Measurements from ENCODE around the gene PPFIBP1. TPM values are rescaled to one million over a fixed set of nuclear protein-coding genes. Genes with fewer than 3 reads are reported as not detected.

The PPFIBP1 gene
- polyA plus RNA-seq, 1 donor (not counting 4 experiments of a cell fraction or from before 2014, with no cell fraction given): 83.5 TPM

DNA sequence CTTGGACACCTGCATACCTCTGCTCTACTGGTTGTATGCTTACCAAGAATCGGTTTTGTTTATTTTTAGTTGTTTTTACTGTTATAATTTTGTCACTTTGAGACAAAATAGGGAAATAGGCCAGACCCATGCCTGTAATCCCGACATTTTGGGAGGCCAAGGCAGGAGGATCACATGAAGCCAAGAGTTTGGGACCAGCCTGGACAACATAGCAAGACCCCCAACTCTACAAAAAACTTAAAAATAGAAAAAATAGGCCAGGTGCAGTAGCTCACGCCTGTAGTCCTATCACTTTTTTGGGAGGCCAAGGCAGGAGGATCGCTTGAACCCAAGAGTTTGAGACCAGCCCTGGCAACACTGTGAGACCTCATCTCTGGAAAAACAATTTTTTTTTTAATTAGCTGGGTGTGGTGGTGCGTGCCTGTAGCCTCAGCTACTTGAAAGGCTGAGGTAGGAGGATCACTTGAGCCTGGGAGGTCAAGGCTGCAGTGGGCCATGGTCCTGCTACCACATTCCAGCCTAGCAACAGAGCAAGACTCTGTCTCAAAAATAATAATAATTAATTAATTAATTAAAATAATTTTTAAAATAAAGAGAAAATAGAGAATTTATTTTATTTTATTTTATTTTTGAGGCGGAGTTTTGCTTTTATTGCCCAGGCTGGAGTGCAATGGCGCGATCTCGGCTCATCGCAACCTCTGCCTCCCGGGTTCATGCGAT, 185.4 kb downstream of the PPFIBP1 start:
- DNase-seq (ENCODE audit: low read depth, low spot score) (no peak), FAIRE-seq (no peak)
- no peak overlapping the region for H3K27ac ChIP-seq (ENCODE audit: control insufficient read depth, insufficient read depth, low read length)
- dilution Hi-C loops (cut with MboI; ENCODE audit: extremely low pct_ligation_motif_present, low sequenced_read_pairs): no loop called here
- peak overlapping the region; percentile 99 for H3K4me2 ChIP-seq (ENCODE audit: control insufficient read depth, extremely low read depth, insufficient read depth, low read depth, low read length)
- TF ChIP-seq, protein P1, sequence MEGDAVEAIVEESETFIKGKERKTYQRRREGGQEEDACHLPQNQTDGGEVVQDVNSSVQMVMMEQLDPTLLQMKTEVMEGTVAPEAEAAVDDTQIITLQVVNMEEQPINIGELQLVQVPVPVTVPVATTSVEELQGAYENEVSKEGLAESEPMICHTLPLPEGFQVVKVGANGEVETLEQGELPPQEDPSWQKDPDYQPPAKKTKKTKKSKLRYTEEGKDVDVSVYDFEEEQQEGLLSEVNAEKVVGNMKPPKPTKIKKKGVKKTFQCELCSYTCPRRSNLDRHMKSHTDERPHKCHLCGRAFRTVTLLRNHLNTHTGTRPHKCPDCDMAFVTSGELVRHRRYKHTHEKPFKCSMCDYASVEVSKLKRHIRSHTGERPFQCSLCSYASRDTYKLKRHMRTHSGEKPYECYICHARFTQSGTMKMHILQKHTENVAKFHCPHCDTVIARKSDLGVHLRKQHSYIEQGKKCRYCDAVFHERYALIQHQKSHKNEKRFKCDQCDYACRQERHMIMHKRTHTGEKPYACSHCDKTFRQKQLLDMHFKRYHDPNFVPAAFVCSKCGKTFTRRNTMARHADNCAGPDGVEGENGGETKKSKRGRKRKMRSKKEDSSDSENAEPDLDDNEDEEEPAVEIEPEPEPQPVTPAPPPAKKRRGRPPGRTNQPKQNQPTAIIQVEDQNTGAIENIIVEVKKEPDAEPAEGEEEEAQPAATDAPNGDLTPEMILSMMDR (optimal IDR thresholded peaks at IDR 0.05 in 1 of 3, IDR thresholded peaks at IDR 0.05 in 1 of 3, conservative IDR thresholded peaks at IDR 0.05 in 1 of 3; ENCODE audit: extremely low read depth in 1 of 3, insufficient read depth in 2 of 3, low read length in 3 of 3): no peak
- TF ChIP-seq EZH2 (IDR thresholded peaks at IDR 0.05; ENCODE audit: low read length): no peak
- H3K36me3 ChIP-seq (ENCODE audit: control insufficient read depth in 2 of 2, extremely low read depth in 1 of 2, insufficient read depth in 2 of 2, low read length in 2 of 2): peaks cover 2 to 8% of the 10 kb centered on the region in 2 experiments
- H3K27me3 ChIP-seq (ENCODE audit: control insufficient read depth, extremely low read depth, insufficient read depth, low read length): no peaks in the 10 kb centered on the region
- no peaks in the 10 kb centered on the region for H3K9me3 ChIP-seq (ENCODE audit: control insufficient read depth, low read depth, low read length)
- peaks cover 38% of the 10 kb centered on the region for H3K79me2 ChIP-seq (ENCODE audit: control insufficient read depth, insufficient read depth, low read length)
- H3K9ac ChIP-seq (ENCODE audit: control insufficient read depth, extremely low read depth, insufficient read depth, low read length): peak overlapping the region; percentile 98
- no peak overlapping the region for H3K4me3 ChIP-seq (ENCODE audit: control insufficient read depth in 2 of 3, extremely low read depth in 1 of 3, insufficient read depth in 2 of 3, low read depth in 1 of 3, low read length in 3 of 3)
- H4K20me1 ChIP-seq (ENCODE audit: control insufficient read depth, extremely low read depth, insufficient read depth, low read length): no peaks in the 10 kb centered on the region
- no peaks in the 10 kb centered on the region for H3K9me1 ChIP-seq (ENCODE audit: control insufficient read depth, extremely low read depth, insufficient read depth, low read length)
- peak overlapping the region; percentile 100 for H2AFZ ChIP-seq (ENCODE audit: control insufficient read depth, low read length)
- peaks cover 24% of the 10 kb centered on the region for H3K4me1 ChIP-seq (ENCODE audit: control insufficient read depth, extremely low read depth, insufficient read depth, low read length)

DNA sequence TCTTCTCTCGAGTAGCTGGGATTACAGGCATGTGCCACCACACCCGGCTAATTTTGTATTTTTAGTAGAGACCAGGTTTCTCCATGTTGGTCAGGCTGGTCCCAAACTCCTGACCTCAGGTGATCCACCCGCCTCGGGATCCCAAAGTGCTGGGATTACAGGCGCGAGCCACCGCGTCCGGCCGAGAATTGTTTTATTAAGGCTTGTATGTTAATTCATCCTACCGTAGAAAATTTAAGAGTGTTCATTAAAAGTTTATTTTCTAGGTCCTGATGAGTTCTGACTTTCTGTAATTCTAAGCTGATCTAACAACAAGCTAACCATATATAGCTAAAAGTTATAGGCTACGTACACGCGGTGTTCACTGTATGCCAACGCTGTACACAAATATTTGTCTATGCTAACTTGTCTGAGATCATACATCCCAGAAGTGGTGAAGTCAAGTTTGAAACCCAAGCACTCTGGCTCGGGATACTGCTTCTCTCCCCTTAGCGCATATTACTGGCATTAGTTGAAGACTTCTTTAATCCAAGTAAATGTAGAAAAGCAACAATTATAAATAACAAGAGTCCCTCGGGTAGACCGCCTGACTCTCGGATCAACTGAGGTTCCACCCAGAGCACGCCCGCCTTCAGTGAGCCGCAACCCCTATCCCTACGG, 186.1 kb downstream of the PPFIBP1 start:
- H3K36me3 ChIP-seq (ENCODE audit: control insufficient read depth in 2 of 2, extremely low read depth in 1 of 2, insufficient read depth in 2 of 2, low read length in 2 of 2): peaks cover 2 to 12% of the 10 kb centered on the region in 2 experiments
- H3K4me2 ChIP-seq (ENCODE audit: control insufficient read depth, extremely low read depth, insufficient read depth, low read depth, low read length): peak overlapping the region; percentile 99
- H3K27ac ChIP-seq (ENCODE audit: control insufficient read depth, insufficient read depth, low read length): peak overlapping the region; percentile 96
- dilution Hi-C loops (cut with MboI; ENCODE audit: extremely low pct_ligation_motif_present, low sequenced_read_pairs): no loop called here
- H3K27me3 ChIP-seq (ENCODE audit: control insufficient read depth, extremely low read depth, insufficient read depth, low read length): no peaks in the 10 kb centered on the region
- peak overlapping the region; percentile 98 for H3K9ac ChIP-seq (ENCODE audit: control insufficient read depth, extremely low read depth, insufficient read depth, low read length)
- peaks cover 45% of the 10 kb centered on the region for H3K79me2 ChIP-seq (ENCODE audit: control insufficient read depth, insufficient read depth, low read length)
- H3K9me1 ChIP-seq (ENCODE audit: control insufficient read depth, extremely low read depth, insufficient read depth, low read length): no peaks in the 10 kb centered on the region
- TF ChIP-seq, protein P1 (optimal IDR thresholded peaks at IDR 0.05 in 1 of 3, IDR thresholded peaks at IDR 0.05 in 1 of 3, conservative IDR thresholded peaks at IDR 0.05 in 1 of 3; ENCODE audit: extremely low read depth in 1 of 3, insufficient read depth in 2 of 3, low read length in 3 of 3): no peak
- TF ChIP-seq EZH2 (IDR thresholded peaks at IDR 0.05; ENCODE audit: low read length): no peak
- no peaks in the 10 kb centered on the region for H4K20me1 ChIP-seq (ENCODE audit: control insufficient read depth, extremely low read depth, insufficient read depth, low read length)
- FAIRE-seq: no peak
- H3K9me3 ChIP-seq (ENCODE audit: control insufficient read depth, low read depth, low read length): no peaks in the 10 kb centered on the region
- no peak for DNase-seq (ENCODE audit: low read depth, low spot score)
- peak overlapping the region; percentile 80 to 93 (median 91) for H3K4me3 ChIP-seq (ENCODE audit: control insufficient read depth in 2 of 3, extremely low read depth in 1 of 3, insufficient read depth in 2 of 3, low read depth in 1 of 3, low read length in 3 of 3)
- H2AFZ ChIP-seq (ENCODE audit: control insufficient read depth, low read length): peak overlapping the region; percentile 100
- H3K4me1 ChIP-seq (ENCODE audit: control insufficient read depth, extremely low read depth, insufficient read depth, low read length): peaks cover 24% of the 10 kb centered on the region
